HG03354 (cell line): ENCODE data around the gene TSPEAR.
"Not testable (repeated sequence)": the region's sequence is repeated elsewhere in the genome, so short reads cannot be mapped to it uniquely, and the experiment has no call there.

Experiments used
- ATAC-seq: cut with Tn5 transposase; IDR thresholded peaks from one replicate; pipeline ENCODE4 v1.9.1; 2021; ENCODE audit warnings: mild to moderate bottlenecking; ENCODE audit not compliant: unreplicated experiment, poor library complexity, severe bottlenecking

TSPEAR gene

DNA sequence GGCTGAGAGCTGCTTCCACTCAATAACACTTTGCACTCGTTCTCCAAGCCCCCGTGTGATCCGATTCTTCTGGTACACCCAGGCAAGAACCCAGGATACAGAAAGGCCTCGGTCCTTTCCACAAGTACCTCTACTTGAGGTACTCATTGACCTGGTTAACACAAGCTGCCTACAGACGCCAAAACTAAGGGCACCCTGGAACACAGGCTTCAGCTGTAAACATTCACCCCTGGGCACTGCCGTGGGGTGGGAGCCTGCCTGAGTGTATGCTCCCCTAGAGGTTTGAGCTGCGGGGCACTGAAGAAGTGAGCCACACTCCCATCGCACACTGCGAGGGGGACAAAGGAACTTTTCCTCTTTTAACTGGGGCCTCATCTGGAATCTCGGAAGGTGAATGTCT, 225.6 kb downstream of the TSPEAR start:
- no peak for ATAC-seq

- no peak for ATAC-seq
Observed at GRCh38 chr21:44485254-44485793, 226.0 kb downstream of the TSPEAR start.

DNA sequence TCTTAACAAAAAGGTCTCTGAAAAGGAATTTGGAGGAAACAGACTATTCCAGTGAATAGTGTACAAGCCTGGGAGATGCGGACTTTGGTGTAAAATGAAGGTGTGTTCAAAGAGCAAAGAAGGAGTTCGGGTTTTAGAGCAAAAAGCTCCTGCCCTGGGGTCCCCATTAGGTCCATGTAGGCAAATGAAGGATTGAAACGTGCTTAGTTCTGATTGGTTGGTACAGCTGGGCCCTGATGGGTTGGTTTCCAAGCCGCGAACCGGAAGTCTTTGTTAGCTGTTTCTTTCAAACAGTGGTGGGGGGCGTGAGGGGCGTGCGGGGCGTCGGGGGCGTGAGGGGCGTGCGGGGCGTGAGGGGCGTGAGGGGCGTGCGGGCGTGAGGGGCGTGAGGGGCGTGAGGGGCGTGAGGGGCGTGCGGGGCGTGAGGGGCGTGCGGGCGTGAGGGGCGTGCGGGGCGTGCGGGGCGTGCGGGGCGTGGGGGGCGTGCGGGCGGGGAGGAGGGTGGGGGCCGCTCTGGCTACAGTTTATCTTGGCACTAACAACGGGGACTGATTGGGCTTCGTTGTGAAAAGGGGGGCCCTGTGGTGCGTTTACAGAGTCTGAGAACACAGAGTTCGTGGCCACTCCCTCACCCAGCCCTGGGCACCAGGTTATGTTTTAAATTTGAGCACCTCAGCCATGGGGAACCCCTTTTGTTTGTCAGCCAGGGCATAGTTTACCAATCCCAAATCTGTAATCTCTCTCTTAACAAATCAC, 226.7 kb downstream of the TSPEAR start:
- ATAC-seq = no peak

- ATAC-seq = no peak
Observed at GRCh38 chr21:44483288-44484237, 227.8 kb downstream of the TSPEAR start.

DNA sequence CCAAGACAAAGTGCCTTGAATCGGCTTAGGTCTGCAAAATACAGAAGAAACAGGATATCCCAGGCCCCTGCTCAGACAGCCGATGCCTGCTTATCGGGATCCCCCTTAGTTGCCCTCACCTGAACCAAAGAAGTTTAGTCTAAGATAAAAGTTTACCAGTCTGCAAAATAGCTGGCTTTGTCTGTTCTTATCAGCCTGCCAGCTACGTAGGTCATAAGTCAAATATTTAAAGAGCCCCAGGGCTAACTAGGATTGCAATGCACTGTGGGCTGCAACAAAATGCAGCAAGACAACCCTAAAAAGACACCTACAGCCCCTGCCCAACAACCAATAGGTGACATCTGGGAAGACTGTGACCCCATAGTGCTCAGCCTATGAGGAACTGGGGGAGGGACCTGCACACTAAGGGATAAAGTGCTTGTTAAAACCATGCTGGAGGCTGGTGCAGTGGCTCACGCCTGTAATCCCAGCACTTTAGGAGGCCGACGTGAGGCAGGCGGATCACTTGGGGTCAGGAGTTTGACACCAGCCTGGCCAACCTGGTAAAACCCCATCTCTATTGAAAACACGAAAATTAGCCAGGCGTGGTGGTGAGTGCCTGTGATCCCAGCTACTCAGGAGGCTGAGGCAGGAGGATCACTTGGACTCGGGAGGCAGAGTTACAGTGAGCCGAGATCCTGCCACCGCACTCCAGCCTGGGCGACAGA, 228.6 kb downstream of the TSPEAR start:
- no peak for ATAC-seq

GRCh38 chr21:44480200-44481053, 230.9 kb downstream of the TSPEAR start:
- no peak for ATAC-seq

DNA sequence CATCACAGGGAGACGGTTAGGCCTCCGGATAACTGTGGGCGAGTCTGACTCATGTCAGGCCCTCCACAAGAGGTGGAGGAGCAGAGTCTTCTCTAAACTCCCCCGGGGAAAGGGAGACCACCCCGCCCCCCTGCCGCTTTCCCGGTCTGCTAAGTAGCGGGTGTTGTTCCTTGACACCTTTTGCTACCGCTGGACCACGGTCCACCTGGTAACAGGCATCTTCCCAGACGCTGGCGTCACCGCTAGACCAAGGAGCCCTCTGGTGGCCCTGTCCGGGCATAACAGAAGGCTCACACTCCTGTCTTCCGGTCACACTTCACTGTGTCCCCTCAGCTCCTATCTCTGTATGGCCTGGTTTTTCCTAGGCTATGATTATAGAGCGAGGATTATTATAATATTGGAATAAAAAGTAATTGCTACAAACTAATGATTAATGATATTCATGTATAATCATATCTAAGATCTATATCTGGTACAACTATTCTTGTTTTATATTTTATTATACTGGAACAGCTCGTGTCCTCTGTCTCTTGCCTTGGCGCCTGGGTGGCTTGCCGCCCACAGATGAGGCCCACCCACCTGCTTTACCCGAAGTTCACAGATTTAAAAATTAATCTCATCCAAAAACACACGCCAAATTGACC, 231.7 kb downstream of the TSPEAR start:
- ATAC-seq = not testable (repeated sequence)

DNA sequence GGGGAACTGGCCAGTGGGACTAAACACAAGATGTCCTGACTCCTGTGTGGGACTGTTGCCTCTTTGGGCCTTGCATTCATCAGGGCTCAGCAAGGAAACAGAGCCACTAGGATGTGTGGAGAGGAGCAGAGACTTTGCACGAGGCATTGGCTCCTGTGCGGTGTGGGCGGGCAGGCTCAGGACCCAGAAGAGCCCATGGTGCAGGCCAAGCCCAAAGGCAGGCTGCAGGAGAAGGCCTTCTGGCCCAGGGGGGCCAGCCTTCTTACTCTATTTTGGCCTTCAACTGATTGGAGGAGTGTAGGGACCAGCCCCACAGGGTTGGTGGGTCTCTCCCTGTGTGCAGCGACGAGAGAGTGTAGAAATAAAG, 232.6 kb downstream of the TSPEAR start:
- no peak for ATAC-seq

DNA sequence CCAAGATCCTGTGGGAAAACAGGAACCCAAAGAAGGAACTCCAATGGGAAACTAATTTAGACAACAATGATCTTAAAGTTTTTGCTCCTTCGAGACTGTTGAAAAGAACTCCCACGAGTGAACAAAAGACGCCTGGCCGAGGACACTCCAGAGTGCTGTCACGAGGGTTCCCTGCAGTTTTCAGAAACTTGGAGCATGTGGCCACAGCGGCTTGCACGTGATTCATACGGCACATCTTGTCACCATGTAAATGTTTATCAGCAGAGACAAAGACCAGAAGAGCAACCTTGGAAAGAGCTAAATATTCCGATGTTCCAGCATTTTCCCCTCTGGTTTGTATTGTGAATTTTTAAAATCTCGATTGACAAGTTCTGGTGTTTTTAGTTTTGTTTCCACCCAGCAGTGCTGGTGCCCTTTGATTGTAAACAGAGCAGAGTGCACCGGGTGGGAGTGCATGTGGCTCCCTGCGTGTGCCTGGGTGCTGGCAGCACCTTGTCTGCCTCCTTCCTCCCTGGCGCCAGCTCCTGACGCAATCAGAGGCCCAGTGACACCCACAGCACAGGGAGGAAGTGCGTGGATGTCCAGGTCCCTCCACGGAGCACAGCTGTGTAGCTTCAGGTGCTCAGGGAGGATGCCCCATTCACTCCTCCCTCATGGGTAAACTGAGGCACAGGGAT, 233.1 kb downstream of the TSPEAR start:
- no peak for ATAC-seq

GRCh38 chr21:44477712-44478111, 233.7 kb downstream of the TSPEAR start:
- no peak for ATAC-seq

- no peak for ATAC-seq
Observed at GRCh38 chr21:44477131-44477530, 234.2 kb downstream of the TSPEAR start.

- ATAC-seq = no peak
Observed at GRCh38 chr21:44475266-44475845, 236.0 kb downstream of the TSPEAR start.

DNA sequence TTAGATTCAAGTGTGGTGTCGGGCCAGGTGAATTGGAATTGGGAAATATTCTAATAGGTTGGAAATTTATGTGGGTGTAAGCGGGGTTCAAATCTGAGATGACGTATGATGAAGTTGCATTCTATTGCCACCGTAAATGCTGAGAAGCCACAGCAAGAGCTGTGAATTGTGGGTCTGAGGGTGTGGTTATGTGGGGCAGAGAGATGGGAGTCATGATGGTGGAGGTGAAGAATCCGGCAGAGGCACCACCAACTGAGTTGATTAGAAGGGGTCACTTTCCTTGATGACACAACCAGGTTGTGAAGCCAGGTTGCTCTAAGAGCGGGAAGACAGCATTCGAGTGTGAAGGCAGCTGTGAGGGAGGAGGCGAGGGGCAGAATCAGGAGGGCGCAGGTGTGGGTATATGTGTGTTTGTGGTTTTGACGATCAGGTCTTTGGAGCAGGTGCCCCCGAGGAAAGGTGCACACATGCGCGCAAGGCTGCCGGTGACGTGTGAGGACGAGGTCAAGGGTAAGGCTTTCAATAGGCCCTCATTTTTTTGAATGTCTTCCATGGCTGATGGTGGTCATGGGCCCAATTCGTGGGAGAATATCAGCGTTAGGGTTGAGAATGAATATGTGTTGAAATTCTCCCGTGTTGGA, 237.3 kb downstream of the TSPEAR start:
- ATAC-seq = no peak

DNA sequence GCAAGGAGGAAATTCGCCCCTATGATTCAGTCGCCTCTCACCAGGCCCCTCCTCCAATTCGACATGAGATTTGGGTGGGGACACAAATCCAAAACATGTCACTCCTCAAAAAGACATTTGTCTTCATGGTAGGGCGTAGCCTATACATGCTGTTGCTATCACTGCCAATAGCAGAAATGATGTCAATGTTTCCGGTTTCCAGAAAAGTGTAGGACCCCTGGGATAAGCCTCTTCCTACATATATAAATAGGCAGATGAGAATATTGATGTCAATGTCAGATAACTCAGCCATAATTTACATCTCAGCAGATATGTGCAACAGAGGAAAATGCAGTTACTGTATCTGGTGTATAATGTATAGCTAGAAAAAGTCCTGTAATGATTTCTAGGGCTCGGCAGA, 239.4 kb downstream of the TSPEAR start:
- no peak for ATAC-seq

DNA sequence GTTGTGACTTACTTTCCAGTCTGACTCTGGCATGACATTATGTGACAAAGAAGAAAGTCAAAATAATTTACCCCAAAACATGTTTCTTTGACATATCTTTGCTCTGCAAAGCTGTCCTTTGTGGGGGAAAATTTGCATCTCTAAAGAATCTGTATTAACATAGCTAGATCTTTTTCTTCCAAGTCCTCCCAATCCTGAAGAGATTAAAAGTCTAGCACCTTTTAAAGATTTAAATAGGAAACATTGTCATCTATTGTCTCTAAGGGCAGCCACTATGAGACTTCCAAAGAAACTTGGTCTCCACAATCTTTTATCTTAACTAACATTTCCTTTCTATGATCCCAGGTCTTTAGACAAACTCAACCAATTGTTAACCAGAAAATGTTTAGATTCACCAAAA, 240.0 kb downstream of the TSPEAR start:
- no peak for ATAC-seq

GRCh38 chr21:44467859-44468195, 243.5 kb downstream of the TSPEAR start:
- no peak for ATAC-seq

DNA sequence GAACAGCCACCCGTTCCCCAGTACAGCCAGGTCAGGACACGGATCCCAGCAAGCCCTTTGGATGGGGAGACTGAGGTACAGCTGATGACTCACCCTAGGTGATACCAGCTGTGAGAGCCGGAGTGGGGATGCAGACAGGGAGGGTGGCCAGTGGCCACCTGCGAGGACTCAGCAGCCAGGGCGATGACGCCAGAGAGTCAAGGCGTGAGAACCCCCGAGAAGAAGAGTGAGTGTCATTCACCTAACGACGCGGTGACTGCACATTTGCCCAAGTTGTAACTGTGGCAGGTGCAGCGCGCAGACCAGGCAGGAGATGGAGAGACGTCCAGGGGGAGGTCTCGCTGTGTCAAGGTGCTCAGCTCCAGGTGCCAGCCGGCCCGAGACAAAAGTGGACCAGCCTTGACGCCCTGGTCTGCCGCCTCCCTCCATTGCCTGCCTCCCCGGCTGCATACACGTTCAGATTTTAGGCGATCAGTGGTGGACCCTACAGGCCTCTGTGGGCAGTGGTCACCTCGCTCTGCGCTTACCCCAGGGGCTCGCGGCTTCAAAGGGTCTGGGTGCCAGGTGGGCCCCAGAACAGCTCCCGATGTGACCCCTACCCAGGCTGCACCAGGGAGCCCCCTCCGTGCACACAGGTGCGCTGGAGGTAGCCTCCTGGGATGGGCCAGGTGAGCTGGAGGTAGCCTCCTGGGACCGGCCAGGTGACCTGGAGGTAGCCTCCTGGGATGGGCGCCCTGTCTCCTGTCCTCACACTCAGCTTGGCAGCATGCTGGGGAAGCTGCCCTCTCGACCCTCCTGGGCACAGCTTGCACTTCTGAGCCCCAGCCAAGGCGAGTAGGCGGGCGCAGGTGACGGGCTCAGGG, 244.1 kb downstream of the TSPEAR start:
- no peak for ATAC-seq
